GM19025 (cell line): ENCODE results near the gene FAM47E.

Experiments
- ATAC-seq: cut with Tn5 transposase; IDR thresholded peaks from one replicate; pipeline ENCODE4 v1.9.1; 2021; ENCODE audit warnings: mild to moderate bottlenecking, low read depth, moderate library complexity; ENCODE audit not compliant: unreplicated experiment

The FAM47E gene

DNA sequence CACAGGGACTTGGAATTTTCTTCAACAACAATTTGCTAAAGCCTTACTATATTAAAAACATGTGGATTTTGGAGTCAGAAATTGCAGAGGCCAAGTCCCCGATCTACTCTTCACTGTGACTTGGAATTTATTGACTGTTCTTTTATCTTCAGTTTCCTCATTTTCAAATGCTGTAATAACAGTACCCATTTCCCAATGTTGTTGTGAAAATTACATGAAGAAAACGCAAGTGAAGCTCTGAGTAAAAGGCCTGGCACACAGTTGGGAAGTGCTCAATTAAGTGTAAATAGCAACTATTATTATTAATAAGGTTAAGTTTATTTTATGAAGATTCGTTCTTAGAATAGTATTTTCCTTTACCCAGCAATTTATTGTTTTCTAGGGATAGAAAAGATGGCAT is 70.7 kb downstream of the FAM47E start:
- ATAC-seq, result no peak

DNA sequence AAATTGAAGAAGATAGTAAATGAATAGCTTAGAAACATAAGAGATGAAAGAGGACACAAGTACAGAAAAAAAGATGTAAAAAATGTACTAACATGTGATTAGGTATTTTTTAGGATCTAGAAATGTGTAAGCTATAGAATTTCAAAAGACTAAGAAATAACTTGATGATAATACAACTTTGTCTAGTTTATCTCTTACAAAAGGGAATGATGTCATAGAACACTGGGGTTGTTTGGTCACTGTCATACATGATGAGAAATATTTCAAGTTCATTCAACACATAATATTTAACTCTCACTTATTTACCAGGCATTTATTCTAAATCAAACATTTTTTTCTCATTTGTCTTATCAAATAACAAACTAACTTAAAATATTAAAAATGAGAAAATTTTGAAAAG is 73.6 kb downstream of the FAM47E start:
- ATAC-seq, result no peak

DNA sequence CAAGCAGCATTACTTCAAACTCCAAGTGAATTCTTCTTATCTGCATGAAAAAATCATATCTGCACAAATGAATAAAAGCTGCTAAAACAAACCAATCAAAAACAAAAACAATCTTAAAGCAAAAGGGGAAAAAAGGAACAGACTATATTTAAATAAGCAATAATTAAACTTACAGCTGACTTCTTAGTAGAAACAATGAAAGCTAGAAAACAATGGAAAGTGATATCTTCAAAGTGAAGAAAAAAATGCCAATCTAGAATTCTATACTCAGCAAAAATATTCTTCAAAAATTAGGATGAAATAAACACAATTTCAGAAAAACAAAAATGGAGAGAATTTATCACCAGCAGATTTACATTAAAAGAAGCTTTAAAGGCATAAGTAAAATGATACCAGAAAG is 75.0 kb downstream of the FAM47E start:
- no peak for ATAC-seq
